ENCODE results near the gene DHRS1. TPM values are rescaled to one million over a fixed set of nuclear protein-coding genes. Genes with fewer than 3 reads are reported as not detected.
A peak's percentile ranks its signal among the peaks of the same experiment; 100 is the strongest.

Gene DHRS1
- total and polyA plus RNA-seq, 9 of the 15 experiments (the other 6 are each of a cell fraction or from before 2014, with no cell fraction given), result 7.3 to 33.6 (median 13.3) TPM

GRCh38 chr14:24290746-24291145, 8.8 kb downstream of the DHRS1 start:
- FAIRE-seq (no peak), ATAC-seq (no peak), DNase-seq (ENCODE audit: extremely low read depth in 1 of 4, low spot score in 3 of 4) (no peak)
- ChIA-PET CTCF (ENCODE audit: low intra/inter-chr PET ratio) (no interaction called here), POLR2A (interaction anchor here (0.5 to 1.1 kb wide), 5 partner anchors 9 to 89 kb away, joined by 3 to 4 read pairs (median 3); partner anchors contain the start of genes DHRS1, NOP9 and TSSK4)
- intact Hi-C loops (cut with micrococcal nuclease) (no loop called here), in situ Hi-C loops (cut with MboI) (loop anchor here (10.0 kb wide), 1 partner anchor 276 kb away; no protein-coding TSS in a partner anchor)
- WGBS (ENCODE audit: insufficient coverage, low coverage, missing lambda C conversion rate), result 74% methylated on average over 6 of the region's 9 CpGs
- H3K4me3 ChIP-seq, result no peak overlapping the region
- H3K79me2 ChIP-seq (ENCODE audit: control insufficient read depth, insufficient read depth, low read length), result no peaks in the 10 kb centered on the region
- no peaks in the 10 kb centered on the region for H3K9me3 ChIP-seq (replicated peaks; ENCODE audit: control insufficient read depth, insufficient read depth, low read depth, low read length)
- peaks cover 30% of the 10 kb centered on the region; the same call in 2 of the 3 replicates for H3K36me3 ChIP-seq (ENCODE audit: control insufficient read depth, insufficient read depth, low read length)
- peak overlapping the region in 1 of 2 experiments; percentile 58; a peak in 2 of 4 replicates for H3K9ac ChIP-seq (ENCODE audit: insufficient read depth in 1 of 2, low read depth in 2 of 2, low read length in 2 of 2)
- H3K27ac ChIP-seq (ENCODE audit: extremely low read depth, low read depth, low read length), result no peak overlapping the region
- H3K4me1 ChIP-seq (replicated peaks in 1 of 2; ENCODE audit: control insufficient read depth in 2 of 2, insufficient read depth in 2 of 2, low read length in 2 of 2), result no peaks in the 10 kb centered on the region
- TF ChIP-seq NFRKB (IDR thresholded peaks at IDR 0.05; ENCODE audit: low read depth) (no peak), CTBP1 (IDR thresholded peaks at IDR 0.05; ENCODE audit: borderline replicate concordance) (no peak), ELF2 (CRISPR knock-in tag; IDR thresholded peaks at IDR 0.05) (no peak), SPI1 (IDR thresholded peaks at IDR 0.05; ENCODE audit: borderline replicate concordance, low read depth, low read length) (no peak), XRCC3 (IDR thresholded peaks at IDR 0.05) (no peak), HNRNPUL1 (IDR thresholded peaks at IDR 0.05; ENCODE audit: low read length) (no peak), HMG20B (CRISPR knock-in tag; IDR thresholded peaks at IDR 0.05) (no peak), PCBP1 (IDR thresholded peaks at IDR 0.05; ENCODE audit: low read depth, low read length, poor library complexity, severe bottlenecking) (no peak), ZNF253 (CRISPR knock-in tag; conservative IDR thresholded peaks at IDR 0.05) (no peak), PRPF4 (IDR thresholded peaks at IDR 0.05; ENCODE audit: insufficient read depth, low read depth, low read length, poor library complexity, severe bottlenecking) (no peak), HMG20A (CRISPR knock-in tag; conservative IDR thresholded peaks at IDR 0.05) (no peak), ZNF583 (CRISPR knock-in tag; IDR thresholded peaks at IDR 0.05) (no peak), SMAD2 (IDR thresholded peaks at IDR 0.05; ENCODE audit: low read depth, low read length) (no peak), KAT2B (IDR thresholded peaks at IDR 0.05; ENCODE audit: low read depth, low read length) (no peak), OTX1 (CRISPR knock-in tag; IDR thresholded peaks at IDR 0.05) (no peak), KDM5B (IDR thresholded peaks at IDR 0.05; ENCODE audit: insufficient replicate concordance, low read depth, low read length) (no peak)
- no peak overlapping the region for H3K4me2 ChIP-seq (ENCODE audit: insufficient read depth, low read length)
- H3K9me1 ChIP-seq (ENCODE audit: control insufficient read depth, insufficient read depth, low read length), result no peaks in the 10 kb centered on the region
- H2AFZ ChIP-seq (ENCODE audit: low read depth, low read length), result no peak overlapping the region
- no peaks in the 10 kb centered on the region for H4K20me1 ChIP-seq (replicated peaks; ENCODE audit: control insufficient read depth, insufficient read depth, low read length)
- no TSS peak for BruUV-seq (replicated peaks)
- no peaks in the 10 kb centered on the region for H3K27me3 ChIP-seq (ENCODE audit: control insufficient read depth in 2 of 2, insufficient read depth in 2 of 2, low read length in 2 of 2)

All from K562 (cell line).